DOHH2 (cell line): ENCODE results near the gene ANKDD1A.

Source experiments
- H3F3A ChIP-seq: fragments of 200-600 bp; sonication (generic), shearing (Covaris generic); 2 replicates; pipeline ENCODE4 v1.6.0; 2016; ENCODE audit warnings: antibody characterized with exemption, mild to moderate bottlenecking; ENCODE audit not compliant: control insufficient read depth, insufficient read depth
- H3K27ac ChIP-seq: fragments of 200-600 bp; sonication (generic); 2 replicates; pipeline ENCODE4 v1.5.1; 2014; ENCODE audit warnings: low read depth, mild to moderate bottlenecking, low read length, moderate library complexity
- H3K27me3 ChIP-seq: fragments of 200-600 bp; sonication (generic); 2 replicates; pipeline ENCODE4 v1.6.1; 2014; ENCODE audit warnings: mild to moderate bottlenecking, low read length, mixed read lengths; ENCODE audit not compliant: control insufficient read depth
- H3K36me3 ChIP-seq: fragments of 200-600 bp; sonication (generic); 2 replicates; pipeline ENCODE4 v1.6.1; 2014; ENCODE audit warnings: mild to moderate bottlenecking, low read length, moderate library complexity, mixed read lengths; ENCODE audit not compliant: control insufficient read depth
- H3K4me1 ChIP-seq: fragments of 200-600 bp; sonication (generic); 2 replicates; pipeline ENCODE4 v1.6.1; 2014; ENCODE audit warnings: mild to moderate bottlenecking, low read length, mixed read lengths; ENCODE audit not compliant: control insufficient read depth
- H3K4me2 ChIP-seq: fragments of 200-600 bp; sonication (generic); 2 replicates; pipeline ENCODE4 v1.6.0; 2014; ENCODE audit warnings: mild to moderate bottlenecking, low read length, moderate library complexity
- H3K4me3 ChIP-seq: fragments of 200-600 bp; sonication (generic); 2 replicates; pipeline ENCODE4 v1.5.1; 2014; ENCODE audit warnings: mild to moderate bottlenecking, low read length, mixed read lengths
- H3K79me2 ChIP-seq: fragments of 200-600 bp; sonication (generic); 2 replicates; pipeline ENCODE4 v1.6.1; 2014; ENCODE audit warnings: mild to moderate bottlenecking, low read length, mixed read lengths; ENCODE audit not compliant: control insufficient read depth
- H3K9me2 ChIP-seq: fragments of 200-600 bp; sonication (generic); replicated peaks from 2 replicates; pipeline ENCODE4 v1.6.1; 2014; ENCODE audit warnings: mild to moderate bottlenecking, low read length, mixed read lengths; ENCODE audit not compliant: control insufficient read depth
- H3K9me3 ChIP-seq: fragments of 200-600 bp; sonication (generic); 2 replicates; pipeline ENCODE4 v1.6.1; 2014; ENCODE audit warnings: antibody characterized with exemption, low read length, mixed read lengths; ENCODE audit not compliant: control insufficient read depth, insufficient read depth
- H4K20me1 ChIP-seq: fragments of 200-600 bp; sonication (generic); 2 replicates; pipeline ENCODE4 v1.6.0; 2014; ENCODE audit warnings: low read depth, mild to moderate bottlenecking, antibody characterized with exemption, low read length, moderate library complexity; ENCODE audit not compliant: control insufficient read depth, insufficient read depth
- EZH2phosphoT487 ChIP-seq: fragments of 200-600 bp; sonication (generic); IDR thresholded peaks from 2 replicates; pipeline ENCODE4 v1.6.1; 2017; ENCODE audit warnings: borderline replicate concordance, mild to moderate bottlenecking, antibody characterized with exemption, low read length, moderate library complexity, mixed read lengths
- TF ChIP-seq, protein P1 (sequence below): fragments of 200-600 bp; sonication (generic); IDR thresholded peaks from one replicate; pipeline ENCODE4 v1.5.1; 2014; ENCODE audit warnings: antibody characterized with exemption, mild to moderate bottlenecking, low read depth, low read length; ENCODE audit not compliant: poor library complexity, severe bottlenecking

Gene ANKDD1A

DNA sequence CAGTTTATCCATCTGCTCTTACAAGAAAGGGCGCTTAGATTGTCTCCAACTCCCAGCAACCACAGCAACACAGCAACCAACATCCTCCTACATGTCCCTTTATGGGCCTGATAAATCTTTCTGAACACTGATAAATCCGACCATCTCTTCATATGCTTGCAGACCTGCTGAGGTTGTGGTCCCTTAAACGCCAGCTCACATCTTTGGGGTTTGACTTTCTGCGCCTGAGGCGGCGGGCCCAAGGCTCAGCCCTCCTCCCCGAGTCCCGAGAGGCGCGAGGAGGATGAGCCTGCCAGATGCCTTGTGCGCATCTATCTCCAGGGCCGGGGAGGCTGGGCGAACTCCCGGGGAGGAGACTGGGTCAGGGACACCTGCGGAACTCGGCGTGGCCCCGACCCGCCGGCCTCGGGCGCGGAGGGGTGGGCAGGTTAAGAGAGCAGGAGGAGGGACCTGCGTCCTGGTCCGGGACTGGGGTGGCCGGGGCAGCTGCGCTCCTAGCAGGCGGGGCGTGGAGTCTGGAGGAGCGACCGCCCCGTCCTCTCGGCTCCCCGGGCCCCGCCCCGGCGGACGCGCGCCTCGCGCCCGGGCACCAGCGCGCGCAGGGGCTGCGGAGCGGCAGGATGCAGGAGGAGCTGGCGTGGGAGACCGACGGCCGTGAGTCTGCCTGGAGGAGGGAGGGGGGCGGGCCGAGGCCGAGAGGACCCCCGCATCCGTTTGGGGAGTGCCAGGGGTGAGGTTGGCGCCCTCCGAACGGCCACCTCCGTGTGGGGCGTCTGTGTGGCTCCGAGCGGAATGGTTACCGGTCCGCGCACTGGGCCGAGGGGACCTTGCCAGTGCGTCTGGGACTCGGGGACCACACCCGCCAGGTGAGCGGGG lies at the start of gene ANKDD1A:
TSS of gene ANKDD1A (plus strand) at position 592 of the 876 bp plus-strand sequence. CDS start at position 621, 29 bp downstream.
- Histone ChIP-seq H3K9me3 (no peaks in the 10 kb centered on the region), H3K9me2 (no peaks in the 10 kb centered on the region), H3F3A (no peaks in the 10 kb centered on the region), H4K20me1 (no peaks in the 10 kb centered on the region; the same call in 1 of the 2 replicates), H3K36me3 (no peaks in the 10 kb centered on the region), H3K4me2 (peak within 1 kb of the TSS; percentile 48), H3K4me1 (peaks cover 7% of the 10 kb centered on the region; the same call in 1 of the 2 replicates), H3K27me3 (peaks cover 23% of the 10 kb centered on the region), H3K79me2 (no peaks in the 10 kb centered on the region), H3K27ac (no peak within 1 kb of the TSS), H3K4me3 (peak within 1 kb of the TSS; percentile 52)
- TF ChIP-seq EZH2phosphoT487: peak; percentile 59; the same call in 1 of the 2 replicates
- TF ChIP-seq, protein P1, sequence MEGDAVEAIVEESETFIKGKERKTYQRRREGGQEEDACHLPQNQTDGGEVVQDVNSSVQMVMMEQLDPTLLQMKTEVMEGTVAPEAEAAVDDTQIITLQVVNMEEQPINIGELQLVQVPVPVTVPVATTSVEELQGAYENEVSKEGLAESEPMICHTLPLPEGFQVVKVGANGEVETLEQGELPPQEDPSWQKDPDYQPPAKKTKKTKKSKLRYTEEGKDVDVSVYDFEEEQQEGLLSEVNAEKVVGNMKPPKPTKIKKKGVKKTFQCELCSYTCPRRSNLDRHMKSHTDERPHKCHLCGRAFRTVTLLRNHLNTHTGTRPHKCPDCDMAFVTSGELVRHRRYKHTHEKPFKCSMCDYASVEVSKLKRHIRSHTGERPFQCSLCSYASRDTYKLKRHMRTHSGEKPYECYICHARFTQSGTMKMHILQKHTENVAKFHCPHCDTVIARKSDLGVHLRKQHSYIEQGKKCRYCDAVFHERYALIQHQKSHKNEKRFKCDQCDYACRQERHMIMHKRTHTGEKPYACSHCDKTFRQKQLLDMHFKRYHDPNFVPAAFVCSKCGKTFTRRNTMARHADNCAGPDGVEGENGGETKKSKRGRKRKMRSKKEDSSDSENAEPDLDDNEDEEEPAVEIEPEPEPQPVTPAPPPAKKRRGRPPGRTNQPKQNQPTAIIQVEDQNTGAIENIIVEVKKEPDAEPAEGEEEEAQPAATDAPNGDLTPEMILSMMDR: no peak

DNA sequence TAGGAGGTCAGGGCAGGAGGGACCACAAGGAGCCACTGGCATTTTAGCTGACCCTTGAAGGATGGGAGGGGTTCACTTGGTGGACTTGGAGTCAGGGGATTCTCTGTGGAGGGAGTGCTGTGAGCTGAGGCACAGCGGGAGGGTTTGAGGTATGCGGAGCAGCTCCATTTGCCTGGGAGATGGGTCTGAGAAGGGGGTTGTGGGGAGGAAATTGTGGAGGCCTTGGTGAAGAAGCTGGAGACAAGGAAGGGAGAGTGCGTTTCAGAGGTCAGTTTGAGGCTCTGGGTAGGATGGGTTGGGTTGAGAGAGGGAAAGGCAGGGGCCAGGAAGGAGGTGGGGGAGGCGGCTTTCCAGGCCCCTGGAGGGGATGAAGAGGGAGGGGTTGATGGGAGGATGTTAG lies 49.7 kb upstream of the ANKDD1A start:
- peaks cover 3% of the 10 kb centered on the region; the same call in 1 of the 2 replicates for H3F3A ChIP-seq
- peaks cover 33% of the 10 kb centered on the region for H3K4me1 ChIP-seq
- no peak overlapping the region for H3K4me3 ChIP-seq
- no peak overlapping the region for H3K27ac ChIP-seq
- H3K9me3 ChIP-seq: no peaks in the 10 kb centered on the region
- H3K27me3 ChIP-seq: no peaks in the 10 kb centered on the region
- H4K20me1 ChIP-seq: no peaks in the 10 kb centered on the region; the same call in 1 of the 2 replicates
- H3K4me2 ChIP-seq: no peak overlapping the region
- peaks cover 20% of the 10 kb centered on the region for H3K79me2 ChIP-seq
- H3K36me3 ChIP-seq: peaks cover 70% of the 10 kb centered on the region
- no peaks in the 10 kb centered on the region for H3K9me2 ChIP-seq
- TF ChIP-seq EZH2phosphoT487: no peak
- TF ChIP-seq, protein P1: no peak

DNA sequence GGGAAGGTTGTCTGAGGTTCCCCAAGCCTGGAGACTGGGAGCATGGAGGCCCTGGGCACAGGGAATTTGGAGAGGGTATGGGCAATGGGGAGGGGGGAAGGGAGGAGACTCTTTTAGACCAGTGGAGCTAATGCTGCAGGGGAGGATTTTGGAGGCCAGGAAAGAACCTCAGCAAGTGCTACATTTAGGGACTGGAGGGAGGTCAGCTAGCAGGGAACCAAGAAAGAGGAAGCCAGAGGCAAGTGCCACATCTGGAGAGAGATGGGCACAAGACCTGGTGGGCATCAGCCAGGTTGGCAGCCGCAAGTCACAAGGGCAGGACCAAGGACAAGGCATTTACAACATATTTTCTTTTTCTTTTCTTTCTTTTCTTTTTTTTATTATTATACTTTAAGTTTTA lies 49.3 kb upstream of the ANKDD1A start:
- Histone ChIP-seq H3K4me1 (peaks cover 29% of the 10 kb centered on the region), H3K36me3 (peaks cover 67% of the 10 kb centered on the region), H3F3A (peaks cover 3% of the 10 kb centered on the region; the same call in 1 of the 2 replicates), H3K4me2 (no peak overlapping the region), H3K27me3 (no peaks in the 10 kb centered on the region), H3K9me3 (no peaks in the 10 kb centered on the region), H3K4me3 (no peak overlapping the region), H3K9me2 (no peaks in the 10 kb centered on the region), H4K20me1 (no peaks in the 10 kb centered on the region), H3K79me2 (peaks cover 16% of the 10 kb centered on the region), H3K27ac (no peak overlapping the region)
- TF ChIP-seq, protein P1: no peak
- no peak for TF ChIP-seq EZH2phosphoT487
